ENCODE data around the gene MVB12B. TPM values are rescaled to one million over a fixed set of nuclear protein-coding genes. Genes with fewer than 3 reads are reported as not detected.

The MVB12B gene
- total RNA-seq, 1 experiment from 2014 or later, result 5.8 TPM

DNA sequence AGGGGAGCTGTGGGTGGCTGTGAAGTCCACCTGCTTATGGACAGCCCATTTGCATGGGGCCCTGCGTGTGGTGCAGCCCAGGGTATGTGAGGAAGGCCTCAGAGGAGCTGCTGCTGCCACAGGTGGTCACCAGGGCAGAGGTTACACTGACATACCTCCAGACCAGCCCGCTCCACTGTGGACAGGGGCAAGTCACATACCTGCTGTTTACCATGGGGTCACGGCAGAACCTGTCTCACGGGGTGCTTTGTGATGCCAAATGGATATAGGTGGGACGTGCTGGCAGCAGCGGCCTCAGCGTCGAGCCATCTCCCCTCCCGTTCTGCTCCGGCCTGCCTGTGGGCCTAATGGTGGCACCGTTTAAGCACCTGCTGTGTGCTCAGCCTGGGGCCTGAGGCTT, 159.6 kb downstream of the MVB12B start:
- H3K56ac ChIP-seq (ENCODE audit: insufficient read length, low read depth, low read length), result no peak overlapping the region
- no peak overlapping the region for H2BK12ac ChIP-seq (ENCODE audit: insufficient read length, low read depth, low read length)
- no peaks in the 10 kb centered on the region for H4K20me1 ChIP-seq (ENCODE audit: control insufficient read depth, insufficient read depth, insufficient read length)
- no peaks in the 10 kb centered on the region; a peak in 1 of 5 replicates for H3K9me3 Mint-ChIP-seq
- no peak overlapping the region for H2BK5ac ChIP-seq (ENCODE audit: insufficient read length, low read length)
- peaks cover 9 to 17% of the 10 kb centered on the region in 2 experiments for H3K4me1 Mint-ChIP-seq
- H3K4me1 ChIP-seq (ENCODE audit: insufficient read depth, low read length), result no peaks in the 10 kb centered on the region
- H4K5ac ChIP-seq (ENCODE audit: insufficient read length, low read depth, low read length), result no peak overlapping the region
- H3K27ac Mint-ChIP-seq, result no peak overlapping the region
- no peaks in the 10 kb centered on the region for H3K79me2 ChIP-seq (ENCODE audit: insufficient read depth, low read length)
- H3K9me3 ChIP-seq (ENCODE audit: control insufficient read depth, low read depth, low read length), result no peaks in the 10 kb centered on the region
- WGBS (ENCODE audit: extremely low coverage, insufficient read length, low lambda C conversion rate), result no CpG with 5 or more reads among the region's 11 CpGs
- no peak overlapping the region for H3K4me3 Mint-ChIP-seq
- no peak overlapping the region for H2BK120ac ChIP-seq (ENCODE audit: low read depth, low read length, poor library complexity, severe bottlenecking)
- H2AK5ac ChIP-seq (ENCODE audit: insufficient read length, low read length), result no peak overlapping the region
- H3K23ac ChIP-seq (ENCODE audit: insufficient read length, low read depth, low read length), result no peak overlapping the region
- H2BK15ac ChIP-seq (ENCODE audit: low read depth, low read length), result no peak overlapping the region
- peaks cover 11% of the 10 kb centered on the region for H3K27me3 Mint-ChIP-seq (ENCODE audit: low read depth)
- no peak overlapping the region for H2BK20ac ChIP-seq (ENCODE audit: low read depth, low read length, poor library complexity, severe bottlenecking)
- no peak overlapping the region for H3T11ph ChIP-seq (ENCODE audit: low read length)
- H3K14ac ChIP-seq (ENCODE audit: insufficient read depth, low read length), result no peak overlapping the region
- H2AFZ ChIP-seq (ENCODE audit: low read length), result no peak overlapping the region
- H3K18ac ChIP-seq (ENCODE audit: insufficient read length, low read depth, low read length), result no peak overlapping the region
- H3K9ac ChIP-seq (ENCODE audit: extremely low read depth, insufficient read length, low read length), result no peak overlapping the region
- H4K91ac ChIP-seq (ENCODE audit: insufficient read length, low read depth, low read length), result no peak overlapping the region
- TF ChIP-seq, protein P1, sequence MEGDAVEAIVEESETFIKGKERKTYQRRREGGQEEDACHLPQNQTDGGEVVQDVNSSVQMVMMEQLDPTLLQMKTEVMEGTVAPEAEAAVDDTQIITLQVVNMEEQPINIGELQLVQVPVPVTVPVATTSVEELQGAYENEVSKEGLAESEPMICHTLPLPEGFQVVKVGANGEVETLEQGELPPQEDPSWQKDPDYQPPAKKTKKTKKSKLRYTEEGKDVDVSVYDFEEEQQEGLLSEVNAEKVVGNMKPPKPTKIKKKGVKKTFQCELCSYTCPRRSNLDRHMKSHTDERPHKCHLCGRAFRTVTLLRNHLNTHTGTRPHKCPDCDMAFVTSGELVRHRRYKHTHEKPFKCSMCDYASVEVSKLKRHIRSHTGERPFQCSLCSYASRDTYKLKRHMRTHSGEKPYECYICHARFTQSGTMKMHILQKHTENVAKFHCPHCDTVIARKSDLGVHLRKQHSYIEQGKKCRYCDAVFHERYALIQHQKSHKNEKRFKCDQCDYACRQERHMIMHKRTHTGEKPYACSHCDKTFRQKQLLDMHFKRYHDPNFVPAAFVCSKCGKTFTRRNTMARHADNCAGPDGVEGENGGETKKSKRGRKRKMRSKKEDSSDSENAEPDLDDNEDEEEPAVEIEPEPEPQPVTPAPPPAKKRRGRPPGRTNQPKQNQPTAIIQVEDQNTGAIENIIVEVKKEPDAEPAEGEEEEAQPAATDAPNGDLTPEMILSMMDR (conservative IDR thresholded peaks at IDR 0.05), result no peak
- no peak overlapping the region for H4K8ac ChIP-seq (replicated peaks; ENCODE audit: insufficient read length, low read depth, low read length)
- no peak for DNase-seq
- H3K27ac ChIP-seq (ENCODE audit: insufficient read length, low read depth, low read length), result no peak overlapping the region
- no peaks in the 10 kb centered on the region for H3K23me2 ChIP-seq (ENCODE audit: insufficient read length, low read depth, low read length, poor library complexity, severe bottlenecking)
- H3K4me2 ChIP-seq (ENCODE audit: insufficient read depth, insufficient read length, low read length), result no peak overlapping the region
- no peak overlapping the region for H3K4ac ChIP-seq (ENCODE audit: low read depth, low read length)
- no peaks in the 10 kb centered on the region for H3K27me3 ChIP-seq (ENCODE audit: insufficient read depth, low read length)
- no peaks in the 10 kb centered on the region for H3K79me1 ChIP-seq (ENCODE audit: insufficient read depth, low read depth, low read length, poor library complexity, severe bottlenecking)
- H3K36me3 Mint-ChIP-seq (ENCODE audit: insufficient read depth in 1 of 3, low read depth in 3 of 3), result no peaks in the 10 kb centered on the region
